ENCODE data around the gene EXOC2.

- TF ChIP-seq CTCF (IDR thresholded peaks at IDR 0.05) (no peak), REST (IDR thresholded peaks at IDR 0.05; ENCODE audit: insufficient read depth in 1 of 2, low read depth in 2 of 2, low read length in 1 of 2) (no peak), TCF7L2 (IDR thresholded peaks at IDR 0.05; ENCODE audit: low read depth, low read length) (no peak)
Measured at GRCh38 chr6:504446-504980, 188.4 kb downstream of the EXOC2 start.

Measured in Panc1 (cell line).